ENCODE measurements around the gene WNT3.

- TF ChIP-seq CTCF (IDR thresholded peaks at IDR 0.05) (no peak), POLR2A (IDR thresholded peaks at IDR 0.05) (no peak)
These were observed 25.0 kb downstream of the WNT3 start for GRCh38 chr17:46793541-46793940.

All from esophagus squamous epithelium (tissue), 4 donors.